ENCODE results near the gene NTMT2.
"Not testable (repeated sequence)": the region's sequence is repeated elsewhere in the genome, so short reads cannot be mapped to it uniquely, and the experiment has no call there.

NTMT2 gene

GRCh38 chr1:170145770-170146676, at the start of gene NTMT2:
Gene NTMT2, plus strand, starts transcription at chr1:170145959. Its CDS starts 149 bp downstream, at chr1:170146108.
- H3K4me3 ChIP-seq (ENCODE audit: low read depth, low read length), result no peak within 1 kb of the TSS

- no peak overlapping the region for H3K4me3 ChIP-seq (ENCODE audit: low read depth, low read length)
These were observed 49.6 kb upstream of the NTMT2 start for GRCh38 chr1:170095976-170096748.

- no peak overlapping the region for H3K4me3 ChIP-seq (ENCODE audit: low read depth, low read length)
These were observed 48.9 kb upstream of the NTMT2 start for GRCh38 chr1:170096806-170097340.

- H3K4me3 ChIP-seq (ENCODE audit: low read depth, low read length), result no peak overlapping the region
These were observed 48.3 kb upstream of the NTMT2 start for GRCh38 chr1:170097449-170097948.

- H3K4me3 ChIP-seq (ENCODE audit: low read depth, low read length), result not testable (repeated sequence)
These were observed 32.6 kb upstream of the NTMT2 start for GRCh38 chr1:170113140-170113539.

GRCh38 chr1:170114906-170115305, 30.9 kb upstream of the NTMT2 start:
- H3K4me3 ChIP-seq (ENCODE audit: low read depth, low read length), result no peak overlapping the region

GRCh38 chr1:170122366-170122765, 23.4 kb upstream of the NTMT2 start:
- H3K4me3 ChIP-seq (ENCODE audit: low read depth, low read length), result no peak overlapping the region

- no peak overlapping the region for H3K4me3 ChIP-seq (ENCODE audit: low read depth, low read length)
These were observed 20.5 kb upstream of the NTMT2 start for GRCh38 chr1:170125269-170125668.

- H3K4me3 ChIP-seq (ENCODE audit: low read depth, low read length), result no peak overlapping the region
These were observed 19.1 kb upstream of the NTMT2 start for GRCh38 chr1:170126696-170127095.

- no peak overlapping the region for H3K4me3 ChIP-seq (ENCODE audit: low read depth, low read length)
These were observed 14.3 kb upstream of the NTMT2 start for GRCh38 chr1:170131450-170131849.

GRCh38 chr1:170131984-170132383, 13.8 kb upstream of the NTMT2 start:
- no peak overlapping the region for H3K4me3 ChIP-seq (ENCODE audit: low read depth, low read length)

- no peak overlapping the region for H3K4me3 ChIP-seq (ENCODE audit: low read depth, low read length)
These were observed 11.8 kb upstream of the NTMT2 start for GRCh38 chr1:170133766-170134495.

- no peak overlapping the region for H3K4me3 ChIP-seq (ENCODE audit: low read depth, low read length)
These were observed 11.2 kb upstream of the NTMT2 start for GRCh38 chr1:170134521-170134920.

GRCh38 chr1:170140371-170140770, 5.4 kb upstream of the NTMT2 start:
- no peak overlapping the region for H3K4me3 ChIP-seq (ENCODE audit: low read depth, low read length)

GRCh38 chr1:170145061-170145460, 698 bp upstream of the NTMT2 start:
- no peak overlapping the region for H3K4me3 ChIP-seq (ENCODE audit: low read depth, low read length)

GRCh38 chr1:170146720-170147263, 1.0 kb downstream of the NTMT2 start:
- H3K4me3 ChIP-seq (ENCODE audit: low read depth, low read length), result no peak overlapping the region

- H3K4me3 ChIP-seq (ENCODE audit: low read depth, low read length), result no peak overlapping the region
These were observed 3.5 kb downstream of the NTMT2 start for GRCh38 chr1:170149241-170149640.

- H3K4me3 ChIP-seq (ENCODE audit: low read depth, low read length), result no peak overlapping the region
These were observed 4.3 kb downstream of the NTMT2 start for GRCh38 chr1:170150016-170150415.

GRCh38 chr1:170150921-170151320, 5.2 kb downstream of the NTMT2 start:
- H3K4me3 ChIP-seq (ENCODE audit: low read depth, low read length), result no peak overlapping the region

- H3K4me3 ChIP-seq (ENCODE audit: low read depth, low read length), result no peak overlapping the region
These were observed 7.7 kb downstream of the NTMT2 start for GRCh38 chr1:170153417-170153816.

GRCh38 chr1:170155055-170155454, 9.3 kb downstream of the NTMT2 start:
- no peak overlapping the region for H3K4me3 ChIP-seq (ENCODE audit: low read depth, low read length)
